Natural killer cell (primary cell): ENCODE results near the gene NLE1. TPM values are rescaled to one million over a fixed set of nuclear protein-coding genes. Genes with fewer than 3 reads are reported as not detected.
A peak's percentile ranks its signal among the peaks of the same experiment; 100 is the strongest.

Experiments
- ATAC-seq, 3 donors: fragments of 150-1000 bp in 2 of 3; fragments of 200-7000 bp in 1 of 3; cut with Tn5 transposase; 1 replicate in 1 of 3; 2 replicates in 2 of 3; pipeline ENCODE4 v1.10.0; 2021; ENCODE audit warnings: mild to moderate bottlenecking in 2 of 3, moderate library complexity in 2 of 3
- DNase-seq, 2 donors: peaks; one replicate each; pipeline versions ENCODE4 v3.0.0 to v3.0.0-alpha.2; 2013 to 2021; ENCODE audit warnings: mixed read lengths in 1 of 2
- H3K27ac ChIP-seq: one replicate; pipeline ENCODE4 v1.5.1; 2013; ENCODE audit warnings: mild to moderate bottlenecking, low read length
- H3K27me3 ChIP-seq: one replicate; pipeline ENCODE4 v1.6.1; 2013; ENCODE audit warnings: low read length; ENCODE audit not compliant: control insufficient read depth, insufficient read depth
- H3K36me3 ChIP-seq: one replicate; pipeline ENCODE4 v1.6.1; 2013; ENCODE audit warnings: low read length; ENCODE audit not compliant: control insufficient read depth, insufficient read depth
- H3K4me1 ChIP-seq: one replicate; pipeline ENCODE4 v1.6.1; 2013; ENCODE audit warnings: low read length; ENCODE audit not compliant: control insufficient read depth, insufficient read depth
- H3K4me3 ChIP-seq: one replicate; pipeline ENCODE4 v1.5.1; 2013; ENCODE audit warnings: low read length
- H3K9me3 ChIP-seq: one replicate; pipeline ENCODE4 v1.6.1; 2013; ENCODE audit warnings: low read length; ENCODE audit not compliant: control insufficient read depth, insufficient read depth
- H3K27ac Mint-ChIP-seq, 2 donors: one replicate each; pipeline ENCODE4 v1.8.0; 2022; ENCODE audit warnings: mild to moderate bottlenecking in 2 of 2, mixed read lengths in 2 of 2, moderate library complexity in 1 of 2
- H3K27me3 Mint-ChIP-seq, 2 donors: one replicate each; pipeline ENCODE4 v1.8.0; 2022; ENCODE audit warnings: low read depth in 2 of 2, mixed read lengths in 2 of 2
- H3K36me3 Mint-ChIP-seq: one replicate; pipeline ENCODE4 v1.8.0; 2022; ENCODE audit warnings: mixed read lengths
- H3K4me1 Mint-ChIP-seq, 2 donors: one replicate each; pipeline ENCODE4 v1.8.0; 2022; ENCODE audit warnings: mixed read lengths in 2 of 2
- H3K4me3 Mint-ChIP-seq: one replicate; pipeline ENCODE4 v1.8.0; 2022; ENCODE audit warnings: mild to moderate bottlenecking, moderate library complexity, mixed read lengths
- H3K9me3 Mint-ChIP-seq, 2 donors: one replicate each; pipeline ENCODE4 v1.8.0; 2022; ENCODE audit warnings: mixed read lengths in 2 of 2
- WGBS: methylation state at CpG from one replicate; pipeline ENCODE4 v1.1.7; 2013; ENCODE audit warnings: missing lambda C conversion rate; ENCODE audit not compliant: insufficient coverage; 5-methylcytosine and 5-hydroxymethylcytosine counted together
- intact Hi-C: fragments of 100-400 bp; cut with micrococcal nuclease; formaldehyde crosslinking; loops from one replicate; pipeline ENCODE4 v1.14.2; 2022
- total RNA-seq, 4 donors: library from RNA; stranded (reverse); fragments of 120-200 nt in 1 of 4; gene quantifications; one replicate each; pipeline versions ENCODE4 v1.2.3 to v1.2.4, GENCODE V29; 2013 to 2022
- TF ChIP-seq, protein P1 (sequence below): fragments of 200-600 bp; IDR thresholded peaks from one replicate; pipeline ENCODE4 v1.8.0; 2022; ENCODE audit warnings: antibody characterized with exemption

Gene NLE1
- total RNA-seq, 3 donors from 2014 or later (not counting 1 experiment from before 2014, with no cell fraction given), result 4.0 to 7.9 (median 6.1) TPM

DNA sequence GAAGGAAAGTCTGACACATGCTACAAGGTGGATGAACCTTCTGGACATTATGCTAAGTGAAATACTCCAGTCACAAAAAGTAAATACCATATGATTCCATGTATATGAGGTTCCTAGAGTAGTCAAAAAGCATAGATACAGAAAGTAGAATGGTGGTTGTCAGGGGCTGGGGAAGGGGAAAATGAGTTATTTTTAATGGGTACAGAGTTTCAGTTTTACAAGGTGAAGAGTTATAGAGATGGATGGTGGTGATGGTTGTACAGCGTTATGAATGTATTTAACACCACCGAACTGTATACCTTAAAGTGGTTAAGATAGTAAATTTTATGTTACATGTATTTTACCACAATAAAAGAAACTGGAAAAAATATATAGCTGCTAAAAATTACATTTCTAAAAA, 40.4 kb downstream of the NLE1 start:
- Histone ChIP-seq H3K4me1 (no peaks in the 10 kb centered on the region), H3K27ac (no peak overlapping the region), H3K9me3 (no peaks in the 10 kb centered on the region), H3K27me3 (no peaks in the 10 kb centered on the region), H3K36me3 (peaks cover 41% of the 10 kb centered on the region), H3K4me3 (no peak overlapping the region)
- DNase-seq (no peak), ATAC-seq (no peak)
- intact Hi-C loops, result no loop called here
- Mint-ChIP-seq H3K9me3 (no peaks in the 10 kb centered on the region), H3K27me3 (no peaks in the 10 kb centered on the region), H3K36me3 (peaks cover 32% of the 10 kb centered on the region), H3K4me3 (no peak overlapping the region), H3K4me1 (peaks cover 0 to 7% of the 10 kb centered on the region in 2 donors), H3K27ac (peak overlapping the region in 1 of 2 donors; percentile 54)
- no CpG with 5 or more reads among the region's 2 CpGs for WGBS
- TF ChIP-seq, protein P1, sequence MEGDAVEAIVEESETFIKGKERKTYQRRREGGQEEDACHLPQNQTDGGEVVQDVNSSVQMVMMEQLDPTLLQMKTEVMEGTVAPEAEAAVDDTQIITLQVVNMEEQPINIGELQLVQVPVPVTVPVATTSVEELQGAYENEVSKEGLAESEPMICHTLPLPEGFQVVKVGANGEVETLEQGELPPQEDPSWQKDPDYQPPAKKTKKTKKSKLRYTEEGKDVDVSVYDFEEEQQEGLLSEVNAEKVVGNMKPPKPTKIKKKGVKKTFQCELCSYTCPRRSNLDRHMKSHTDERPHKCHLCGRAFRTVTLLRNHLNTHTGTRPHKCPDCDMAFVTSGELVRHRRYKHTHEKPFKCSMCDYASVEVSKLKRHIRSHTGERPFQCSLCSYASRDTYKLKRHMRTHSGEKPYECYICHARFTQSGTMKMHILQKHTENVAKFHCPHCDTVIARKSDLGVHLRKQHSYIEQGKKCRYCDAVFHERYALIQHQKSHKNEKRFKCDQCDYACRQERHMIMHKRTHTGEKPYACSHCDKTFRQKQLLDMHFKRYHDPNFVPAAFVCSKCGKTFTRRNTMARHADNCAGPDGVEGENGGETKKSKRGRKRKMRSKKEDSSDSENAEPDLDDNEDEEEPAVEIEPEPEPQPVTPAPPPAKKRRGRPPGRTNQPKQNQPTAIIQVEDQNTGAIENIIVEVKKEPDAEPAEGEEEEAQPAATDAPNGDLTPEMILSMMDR, result no peak

DNA sequence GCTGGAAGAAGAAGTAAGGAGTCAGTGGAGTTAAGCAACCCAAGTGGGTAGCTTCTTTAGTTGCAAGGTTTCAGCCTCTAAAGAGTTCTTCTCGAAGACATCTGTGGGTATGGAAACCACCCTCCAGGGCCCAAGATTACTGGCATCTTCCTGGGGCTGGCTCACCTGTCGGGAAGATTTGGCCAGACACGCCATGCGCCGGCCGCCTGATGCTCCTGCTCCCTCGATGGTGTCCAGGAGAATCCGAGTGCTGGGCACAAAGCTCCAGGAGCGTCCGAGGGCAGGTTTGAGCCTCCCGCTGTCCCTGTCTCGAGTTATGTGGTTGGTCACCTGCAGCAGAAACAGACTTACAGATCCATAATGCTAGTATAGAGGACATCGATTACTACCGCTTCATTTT, 41.1 kb downstream of the NLE1 start:
- Mint-ChIP-seq H3K27ac (no peak overlapping the region), H3K4me3 (no peak overlapping the region), H3K36me3 (peaks cover 28% of the 10 kb centered on the region), H3K4me1 (peaks cover 0 to 2% of the 10 kb centered on the region in 2 donors), H3K27me3 (no peaks in the 10 kb centered on the region), H3K9me3 (no peaks in the 10 kb centered on the region)
- H3K4me3 ChIP-seq, result no peak overlapping the region
- TF ChIP-seq, protein P1, result no peak
- no peaks in the 10 kb centered on the region for H3K27me3 ChIP-seq
- DNase-seq (no peak), ATAC-seq (no peak)
- intact Hi-C loops, result no loop called here
- peaks cover 38% of the 10 kb centered on the region for H3K36me3 ChIP-seq
- H3K4me1 ChIP-seq, result no peaks in the 10 kb centered on the region
- no peaks in the 10 kb centered on the region for H3K9me3 ChIP-seq
- no peak overlapping the region for H3K27ac ChIP-seq
- 98% methylated on average over 14 of the region's 14 CpGs for WGBS

DNA sequence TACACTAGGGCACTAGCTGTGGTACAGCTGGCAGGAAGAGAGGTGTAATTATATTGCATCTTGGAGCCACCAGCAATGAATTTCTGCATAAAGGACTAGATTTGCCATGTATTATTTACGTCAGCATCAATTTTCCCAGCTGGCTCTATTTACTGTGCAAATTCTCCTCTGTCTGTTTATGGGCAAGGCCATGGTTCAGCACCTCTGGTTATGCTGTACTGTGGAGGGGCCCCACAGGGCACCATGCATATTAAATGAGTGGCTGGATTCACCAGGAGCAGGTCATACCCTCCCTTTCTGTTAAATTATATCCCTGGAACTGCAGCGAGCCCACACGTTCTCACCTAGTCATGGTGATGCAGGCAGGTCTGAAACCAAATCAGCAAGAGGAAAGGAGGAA, 42.2 kb downstream of the NLE1 start:
- no peak overlapping the region for H3K4me3 ChIP-seq
- H3K9me3 Mint-ChIP-seq, result no peaks in the 10 kb centered on the region
- DNase-seq, result no peak
- WGBS, result 99% methylated on average over 3 of the region's 3 CpGs
- H3K4me1 ChIP-seq, result no peaks in the 10 kb centered on the region
- peak overlapping the region in 1 of 2 donors; percentile 36 for H3K27ac Mint-ChIP-seq
- intact Hi-C loops, result no loop called here
- H3K27me3 Mint-ChIP-seq, result no peaks in the 10 kb centered on the region
- no peak overlapping the region for H3K27ac ChIP-seq
- peaks cover 32% of the 10 kb centered on the region for H3K36me3 ChIP-seq
- H3K36me3 Mint-ChIP-seq, result peaks cover 17% of the 10 kb centered on the region
- TF ChIP-seq, protein P1, result no peak
- H3K27me3 ChIP-seq, result no peaks in the 10 kb centered on the region
- no peaks in the 10 kb centered on the region for H3K4me1 Mint-ChIP-seq
- no peak overlapping the region for H3K4me3 Mint-ChIP-seq
- no peaks in the 10 kb centered on the region for H3K9me3 ChIP-seq
- no peak for ATAC-seq

DNA sequence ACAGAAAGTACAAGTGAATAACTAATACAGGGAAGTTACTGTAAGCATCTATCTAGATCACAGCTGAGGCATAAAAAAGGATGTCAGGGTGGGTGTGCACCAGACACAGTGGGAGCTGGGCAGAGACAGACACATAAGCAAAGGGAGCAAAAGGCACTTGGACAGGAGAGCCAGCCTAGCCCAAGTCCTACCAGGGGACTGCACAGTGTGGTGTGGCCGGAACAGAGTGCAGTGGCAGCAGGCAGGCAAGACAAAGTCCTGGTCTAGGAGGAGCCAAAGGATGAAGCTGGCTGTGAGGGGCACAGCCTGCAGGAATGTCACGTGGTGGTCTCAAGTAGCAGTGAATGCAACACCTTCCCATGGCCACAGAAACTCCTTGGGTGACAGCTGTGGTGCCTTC, 44.3 kb downstream of the NLE1 start:
- TF ChIP-seq, protein P1, result no peak
- Mint-ChIP-seq H3K9me3 (no peaks in the 10 kb centered on the region), H3K27ac (peak overlapping the region in 1 of 2 donors; percentile 14), H3K4me3 (no peak overlapping the region), H3K4me1 (no peaks in the 10 kb centered on the region), H3K27me3 (no peaks in the 10 kb centered on the region), H3K36me3 (peaks cover 15% of the 10 kb centered on the region)
- Histone ChIP-seq H3K27me3 (no peaks in the 10 kb centered on the region), H3K9me3 (no peaks in the 10 kb centered on the region), H3K36me3 (peaks cover 25% of the 10 kb centered on the region), H3K4me3 (no peak overlapping the region), H3K4me1 (no peaks in the 10 kb centered on the region), H3K27ac (no peak overlapping the region)
- ATAC-seq, result no peak
- intact Hi-C loops, result no loop called here
- 98% methylated on average over 2 of the region's 2 CpGs for WGBS
- DNase-seq, result no peak
